Upper lobe of left lung (tissue), 6 donors: Measurements from ENCODE around the gene PALS1. TPM values are rescaled to one million over a fixed set of nuclear protein-coding genes. Genes with fewer than 3 reads are reported as not detected.

Experiments
- ATAC-seq, 2 donors: fragments of 200-7000 bp; cut with Tn5 transposase; one replicate each; pipeline ENCODE4 v1.9.1; 2022; ENCODE audit warnings: mild to moderate bottlenecking in 2 of 2, moderate library complexity in 2 of 2; ENCODE audit not compliant: low FRiP score in 2 of 2
- DNase-seq, 2 donors: peaks; one replicate each; pipeline ENCODE4 v3.0.0-alpha.2; 2019 to 2020
- H3K27ac ChIP-seq, 4 donors: fragments of 200-600 bp; sonication (generic); one replicate each; pipeline ENCODE4 v1.5.1; 2016 to 2019
- H3K27me3 ChIP-seq, 4 donors: fragments of 200-600 bp; sonication (generic); one replicate each; pipeline ENCODE4 v1.5.1; 2017 to 2019
- H3K36me3 ChIP-seq, 4 donors: fragments of 200-600 bp; sonication (generic); one replicate each; pipeline ENCODE4 v1.5.1; 2016 to 2019
- H3K4me1 ChIP-seq, 4 donors: fragments of 200-600 bp; sonication (generic); one replicate each; pipeline ENCODE4 v1.5.1; 2018 to 2019
- H3K4me3 ChIP-seq, 4 donors: fragments of 200-600 bp; sonication (generic); one replicate each; pipeline ENCODE4 v1.5.1; 2017 to 2019; ENCODE audit warnings: mild to moderate bottlenecking in 2 of 4, moderate library complexity in 1 of 4
- H3K9me3 ChIP-seq, 4 donors: fragments of 200-600 bp; sonication (generic); one replicate each; pipeline ENCODE4 v1.5.1; 2018 to 2019
- EP300 ChIP-seq, 4 donors: sonication (generic); formaldehyde crosslinking; IDR thresholded peaks; one replicate each; pipeline ENCODE4 v1.5.1; 2017; ENCODE audit warnings: antibody characterized with exemption in 4 of 4, control low read depth in 2 of 4
- POLR2A ChIP-seq, 4 donors: fragments of 450-650 bp; IDR thresholded peaks; one replicate each; pipeline ENCODE4 v1.5.1; 2016 to 2017; ENCODE audit warnings: antibody characterized with exemption in 4 of 4, mild to moderate bottlenecking in 2 of 4
- POLR2AphosphoS5 ChIP-seq, 2 donors: sonication (generic); formaldehyde crosslinking; IDR thresholded peaks; one replicate each; pipeline ENCODE4 v1.5.1; 2017; ENCODE audit warnings: antibody characterized with exemption in 2 of 2
- WGBS, 2 donors: methylation state at CpG; one replicate each; pipeline ENCODE4 v1.1.5; 2017 to 2018; 5-methylcytosine and 5-hydroxymethylcytosine counted together
- total RNA-seq, 6 donors: library from RNA; depleted of rRNA in 4 of 6; stranded (reverse); fragments of >200 nt in 4 of 6; gene quantifications; one replicate each; pipeline versions ENCODE4 v1.1.0 to v1.2.1, GENCODE V29; 2016 to 2021
- TF ChIP-seq, protein P1 (sequence below), 6 experiments: fragments of 450-650 bp in 4 of 6; fragments of 200-600 bp in 2 of 6; sonication (generic) in 2 of 6; IDR thresholded peaks; one replicate each; pipeline ENCODE4 v1.5.1; 2016 to 2019; ENCODE audit warnings: antibody characterized with exemption in 6 of 6
- donor health status: DM: no; HTN: no; CAD: no; lungs with moderate emphysema.
- donor health status: DM: no; HTN: yes; CAD: no; lungs with severe emphysema.

The PALS1 gene
- total RNA-seq, 6 donors from 2014 or later: 12.3 to 66.3 (median 35.1) TPM

DNA sequence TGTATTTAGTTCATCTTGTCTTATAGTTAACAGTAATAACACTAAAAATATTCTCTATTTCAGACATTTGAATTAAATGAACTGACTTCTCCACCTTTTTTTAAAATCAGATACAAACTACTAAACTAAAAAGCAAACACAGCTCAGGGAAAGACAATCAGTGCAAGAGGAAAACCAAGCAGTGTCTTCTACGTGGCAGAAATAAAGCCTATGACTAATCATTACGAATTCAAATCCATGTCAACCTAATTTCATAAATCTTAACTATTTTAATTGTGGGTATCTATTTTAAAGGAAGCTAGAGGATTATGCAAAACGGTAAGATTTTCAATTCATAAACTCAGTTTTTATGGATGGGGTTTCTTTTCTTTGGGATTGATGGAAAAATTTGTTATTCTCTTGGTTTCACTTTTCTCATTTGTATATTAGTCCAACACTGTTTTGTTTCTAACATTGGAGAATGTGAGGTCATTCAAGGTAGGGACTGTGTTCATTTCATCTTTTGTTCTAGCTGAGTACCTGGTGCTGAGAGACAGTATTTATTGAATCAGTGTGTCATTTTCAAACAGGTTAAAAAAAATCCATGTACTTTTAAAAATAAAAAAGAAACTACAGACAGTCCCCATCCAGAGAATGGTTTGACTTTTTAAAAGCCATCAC is 12.8 kb upstream of the PALS1 start:
- ATAC-seq: no peak
- no peak for DNase-seq
- Histone ChIP-seq H3K4me3 (no peak overlapping the region), H3K9me3 (no peaks in the 10 kb centered on the region), H3K4me1 (no peaks in the 10 kb centered on the region), H3K27ac (no peak overlapping the region), H3K27me3 (no peaks in the 10 kb centered on the region), H3K36me3 (no peaks in the 10 kb centered on the region)
- WGBS, 2 donors: 88 to 89% methylated on average over 3 of the region's 3 CpGs
- TF ChIP-seq POLR2A (IDR thresholded peaks at IDR 0.05) (no peak), EP300 (IDR thresholded peaks at IDR 0.05) (no peak), POLR2AphosphoS5 (IDR thresholded peaks at IDR 0.05) (no peak)
- TF ChIP-seq, protein P1, sequence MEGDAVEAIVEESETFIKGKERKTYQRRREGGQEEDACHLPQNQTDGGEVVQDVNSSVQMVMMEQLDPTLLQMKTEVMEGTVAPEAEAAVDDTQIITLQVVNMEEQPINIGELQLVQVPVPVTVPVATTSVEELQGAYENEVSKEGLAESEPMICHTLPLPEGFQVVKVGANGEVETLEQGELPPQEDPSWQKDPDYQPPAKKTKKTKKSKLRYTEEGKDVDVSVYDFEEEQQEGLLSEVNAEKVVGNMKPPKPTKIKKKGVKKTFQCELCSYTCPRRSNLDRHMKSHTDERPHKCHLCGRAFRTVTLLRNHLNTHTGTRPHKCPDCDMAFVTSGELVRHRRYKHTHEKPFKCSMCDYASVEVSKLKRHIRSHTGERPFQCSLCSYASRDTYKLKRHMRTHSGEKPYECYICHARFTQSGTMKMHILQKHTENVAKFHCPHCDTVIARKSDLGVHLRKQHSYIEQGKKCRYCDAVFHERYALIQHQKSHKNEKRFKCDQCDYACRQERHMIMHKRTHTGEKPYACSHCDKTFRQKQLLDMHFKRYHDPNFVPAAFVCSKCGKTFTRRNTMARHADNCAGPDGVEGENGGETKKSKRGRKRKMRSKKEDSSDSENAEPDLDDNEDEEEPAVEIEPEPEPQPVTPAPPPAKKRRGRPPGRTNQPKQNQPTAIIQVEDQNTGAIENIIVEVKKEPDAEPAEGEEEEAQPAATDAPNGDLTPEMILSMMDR (IDR thresholded peaks at IDR 0.05): no peak

DNA sequence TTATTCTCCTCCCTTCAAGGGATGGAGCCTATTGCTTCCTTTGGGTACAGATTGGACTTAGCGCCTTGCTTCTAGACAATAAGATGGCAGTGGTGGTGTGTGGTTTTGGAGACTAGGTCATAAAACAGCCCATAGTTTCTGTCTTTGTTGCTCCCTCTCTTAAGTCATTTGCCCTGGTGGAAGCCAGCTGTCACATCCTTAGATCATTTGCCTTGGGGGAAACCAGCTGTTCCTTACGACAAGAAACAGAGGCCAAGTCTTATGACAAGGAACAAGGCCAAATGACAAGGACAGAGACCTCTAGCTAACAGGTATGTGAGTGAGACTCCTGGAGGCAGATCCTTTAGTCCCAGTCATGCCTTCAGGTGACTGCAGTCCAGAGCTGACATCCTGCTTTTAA is 9.2 kb upstream of the PALS1 start:
- TF ChIP-seq POLR2A (IDR thresholded peaks at IDR 0.05): no peak
- no peak for TF ChIP-seq EP300 (IDR thresholded peaks at IDR 0.05)
- TF ChIP-seq POLR2AphosphoS5 (IDR thresholded peaks at IDR 0.05): no peak
- TF ChIP-seq, protein P1 (IDR thresholded peaks at IDR 0.05): no peak
- Histone ChIP-seq H3K27me3 (no peaks in the 10 kb centered on the region), H3K36me3 (no peaks in the 10 kb centered on the region), H3K4me3 (no peak overlapping the region), H3K27ac (no peak overlapping the region), H3K4me1 (no peaks in the 10 kb centered on the region), H3K9me3 (no peaks in the 10 kb centered on the region)
- ATAC-seq: no peak
- WGBS, 2 donors: 83 to 85% methylated on average over 2 of the region's 2 CpGs
- DNase-seq: no peak

DNA sequence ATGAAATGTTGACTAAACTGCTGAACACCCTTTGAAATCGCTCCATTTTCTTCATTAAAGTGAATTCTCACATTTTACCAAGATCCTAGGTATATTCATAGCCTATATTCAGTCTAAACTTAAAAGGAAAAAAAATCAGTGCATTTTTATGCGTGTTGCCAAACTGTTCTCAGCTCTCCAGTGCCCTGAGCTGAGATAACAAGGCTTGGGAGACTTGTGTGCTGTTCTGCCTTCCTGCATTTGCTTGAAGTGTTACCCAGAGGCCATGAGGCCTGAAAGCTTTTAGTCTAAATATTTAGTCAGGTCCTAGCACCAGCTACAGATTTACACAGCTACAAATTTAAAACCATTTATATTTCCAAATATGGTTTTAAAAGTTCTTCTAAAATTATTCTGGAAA is 8.6 kb upstream of the PALS1 start:
- H3K36me3 ChIP-seq: no peaks in the 10 kb centered on the region
- no peak overlapping the region for H3K27ac ChIP-seq
- H3K27me3 ChIP-seq: no peaks in the 10 kb centered on the region
- H3K4me1 ChIP-seq: no peaks in the 10 kb centered on the region
- DNase-seq: no peak
- ATAC-seq: no peak
- no peak overlapping the region for H3K4me3 ChIP-seq
- H3K9me3 ChIP-seq: no peaks in the 10 kb centered on the region
- WGBS, 2 donors: 45 to 55% methylated on average over 2 of the region's 2 CpGs
- no peak for TF ChIP-seq EP300 (IDR thresholded peaks at IDR 0.05)
- TF ChIP-seq, protein P1 (IDR thresholded peaks at IDR 0.05): no peak
- no peak for TF ChIP-seq POLR2A (IDR thresholded peaks at IDR 0.05)
- no peak for TF ChIP-seq POLR2AphosphoS5 (IDR thresholded peaks at IDR 0.05)

DNA sequence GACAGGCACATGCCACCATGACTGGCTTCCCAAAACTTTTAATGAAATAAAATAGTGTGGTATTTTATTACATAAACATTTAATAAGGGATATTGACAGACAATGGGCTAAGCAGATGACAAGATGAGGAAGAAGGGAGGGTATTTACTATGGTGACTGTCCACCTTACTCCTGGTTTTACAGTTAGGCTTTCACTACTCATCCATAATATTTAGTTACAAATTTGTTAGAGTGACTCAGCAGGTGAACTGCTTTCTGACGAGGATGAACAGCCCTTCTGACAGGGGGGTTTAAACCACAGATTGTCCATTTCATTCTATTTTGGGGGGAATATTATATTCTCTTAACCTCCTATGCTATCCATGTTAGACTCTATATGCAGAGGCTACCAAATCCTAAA is 3.6 kb upstream of the PALS1 start:
- Histone ChIP-seq H3K27ac (no peak overlapping the region), H3K4me1 (peaks cover 4 to 11% (median 6%) of the 10 kb centered on the region in 4 donors), H3K4me3 (no peak overlapping the region), H3K36me3 (no peaks in the 10 kb centered on the region), H3K9me3 (no peaks in the 10 kb centered on the region), H3K27me3 (no peaks in the 10 kb centered on the region)
- ATAC-seq (no peak), DNase-seq (no peak)
- WGBS, 2 donors: 53% methylated on average over 1 of the region's 1 CpG
- TF ChIP-seq EP300 (IDR thresholded peaks at IDR 0.05) (no peak), POLR2A (IDR thresholded peaks at IDR 0.05) (no peak), POLR2AphosphoS5 (IDR thresholded peaks at IDR 0.05) (no peak)
- TF ChIP-seq, protein P1 (IDR thresholded peaks at IDR 0.05): no peak

DNA sequence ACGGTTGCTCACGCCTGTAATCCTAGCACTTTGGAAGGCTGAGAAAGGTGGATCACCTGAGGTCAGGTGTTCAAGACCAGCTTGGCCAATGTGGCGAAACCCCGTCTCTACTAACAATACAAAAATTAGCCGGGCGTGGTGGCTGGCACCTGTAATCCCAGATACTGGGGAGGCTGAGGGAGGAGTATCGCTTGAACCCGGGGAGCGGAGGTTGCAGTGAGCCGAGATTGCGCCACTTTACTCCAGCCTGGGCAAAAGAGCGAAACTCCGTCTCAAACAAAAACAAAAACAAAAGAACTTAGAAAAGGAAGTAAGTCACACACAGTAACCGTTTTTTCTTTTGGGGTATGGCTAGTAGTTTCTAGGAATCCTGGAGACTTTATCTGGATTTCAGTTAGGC is 1.7 kb upstream of the PALS1 start:
- H3K27ac ChIP-seq: peak overlapping the region in 1 of 4 donors; percentile 96
- H3K9me3 ChIP-seq: no peaks in the 10 kb centered on the region
- H3K27me3 ChIP-seq: no peaks in the 10 kb centered on the region
- H3K36me3 ChIP-seq: no peaks in the 10 kb centered on the region
- peaks cover 5 to 25% (median 7%) of the 10 kb centered on the region in 4 donors for H3K4me1 ChIP-seq
- ATAC-seq: no peak
- DNase-seq: no peak
- no peak overlapping the region for H3K4me3 ChIP-seq
- WGBS, 2 donors: 90 to 91% methylated on average over 14 of the region's 14 CpGs
- TF ChIP-seq, protein P1 (IDR thresholded peaks at IDR 0.05): no peak
- TF ChIP-seq EP300 (IDR thresholded peaks at IDR 0.05) (no peak), POLR2AphosphoS5 (IDR thresholded peaks at IDR 0.05) (no peak), POLR2A (IDR thresholded peaks at IDR 0.05) (no peak)
